Vagina (tissue), 2 donors: ENCODE measurements around the gene TET2.

Source experiments
- CTCF ChIP-seq, 3 experiments: fragments of 450-650 bp in 2 of 3; fragments of 200-600 bp in 1 of 3; sonication (generic) in 1 of 3; IDR thresholded peaks; one replicate each; pipeline ENCODE4 v1.5.1; 2017 to 2019; ENCODE audit warnings: antibody characterized with exemption in 3 of 3, mild to moderate bottlenecking in 2 of 3, moderate library complexity in 2 of 3
- POLR2A ChIP-seq, 2 donors: fragments of 450-650 bp; IDR thresholded peaks; one replicate each; pipeline ENCODE4 v1.6.1; 2017; ENCODE audit warnings: antibody characterized with exemption in 2 of 2, mild to moderate bottlenecking in 2 of 2, moderate library complexity in 2 of 2

- no peak for TF ChIP-seq CTCF (IDR thresholded peaks at IDR 0.05)
- no peak for TF ChIP-seq POLR2A (IDR thresholded peaks at IDR 0.05)
Observed at GRCh38 chr4:105283501-105283900, 136.8 kb downstream of the TET2 start.
